AG08396 (cell line): ENCODE data around the gene ALG12.

Experiments
- DNase-seq: peaks from one replicate; pipeline ENCODE4 v3.0.0; 2012; ENCODE audit warnings: low spot score, mixed read lengths

Gene ALG12

GRCh38 chr22:49917974-49918910, at the start of gene ALG12, which contains the start of gene CRELD2:
Gene ALG12, minus strand, starts transcription at chr22:49918438. Its CDS starts 4,673 bp downstream, at chr22:49913765.
Gene CRELD2, plus strand, starts transcription at chr22:49918634. Its CDS starts 136 bp downstream, at chr22:49918770.
- peak; percentile 100 for DNase-seq

GRCh38 chr22:49967706-49968208, 49.5 kb upstream of the ALG12 start:
- DNase-seq: no peak

GRCh38 chr22:49966774-49967705, 48.8 kb upstream of the ALG12 start:
- no peak for DNase-seq

- DNase-seq: no peak
Measured at GRCh38 chr22:49966041-49966773, 48.0 kb upstream of the ALG12 start.

GRCh38 chr22:49965091-49966040, 47.1 kb upstream of the ALG12 start:
- DNase-seq: no peak

GRCh38 chr22:49964136-49965090, 46.2 kb upstream of the ALG12 start:
- DNase-seq: no peak

- no peak for DNase-seq
Measured at GRCh38 chr22:49963647-49964026, 45.4 kb upstream of the ALG12 start.

- DNase-seq: no peak
Measured at GRCh38 chr22:49962751-49963646, 44.8 kb upstream of the ALG12 start.

- DNase-seq: peak; percentile 94
Measured at GRCh38 chr22:49962012-49962750, 43.9 kb upstream of the ALG12 start.

GRCh38 chr22:49961601-49962011, 43.4 kb upstream of the ALG12 start:
- DNase-seq: no peak

GRCh38 chr22:49961005-49961600, 42.9 kb upstream of the ALG12 start:
- no peak for DNase-seq

GRCh38 chr22:49960159-49961004, 42.1 kb upstream of the ALG12 start, which contains the start of gene PIM3:
Gene PIM3, plus strand, starts transcription at chr22:49960772. Its CDS starts 176 bp downstream, at chr22:49960948.
- DNase-seq: peak; percentile 99

- peak; percentile 65 for DNase-seq
Measured at GRCh38 chr22:49959782-49960158, 41.5 kb upstream of the ALG12 start.

- no peak for DNase-seq
Measured at GRCh38 chr22:49958931-49959781, 40.9 kb upstream of the ALG12 start.

GRCh38 chr22:49958366-49958921, 40.2 kb upstream of the ALG12 start:
- DNase-seq: no peak
